SH-SY5Y (cell line): Measurements from ENCODE around the gene MGAT1.

Experiments used
- GATA2 ChIP-seq: IDR thresholded peaks from 2 replicates; pipeline ENCODE4 v1.6.1; 2011; ENCODE audit warnings: mild to moderate bottlenecking, low read depth, low read length
- GATA3 ChIP-seq: IDR thresholded peaks from 2 replicates; pipeline ENCODE4 v1.6.1; 2011; ENCODE audit warnings: low read depth, mild to moderate bottlenecking, low read length, moderate library complexity

DNA sequence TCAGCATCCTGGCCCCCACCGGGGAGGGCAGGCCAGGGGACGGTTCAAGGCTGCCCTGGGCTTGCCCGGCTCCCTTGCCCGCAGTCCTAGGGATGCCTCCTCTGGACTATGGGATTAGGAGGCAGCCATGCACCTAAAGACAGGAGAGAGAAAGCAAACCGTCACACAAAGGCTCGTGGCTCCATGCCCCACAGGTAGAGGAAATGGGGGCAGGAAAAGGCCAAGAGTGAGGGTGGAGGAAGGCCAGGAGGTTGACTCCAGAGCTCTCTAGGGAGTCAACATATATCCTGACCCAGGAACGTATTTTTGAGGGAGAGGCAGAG lies 9.7 kb downstream of the MGAT1 start:
- TF ChIP-seq GATA3 (no peak), GATA2 (no peak)
